K562 (cell line): Measurements from ENCODE around the gene RPL34. TPM values are rescaled to one million over a fixed set of nuclear protein-coding genes. Genes with fewer than 3 reads are reported as not detected.

Experiments
- ATAC-seq: fragments of 200-7000 bp; cut with Tn5 transposase; 3 replicates; pipeline ENCODE4 v1.9.1; 2020; ENCODE audit warnings: moderate library complexity
- BruUV-seq: library from RNA; stranded (reverse); fragments of 400-500 nt; replicated peaks from 2 replicates; lab custom pipeline; 2021; lab: Mats Ljungman, UMichigan
- CTCF ChIA-PET: fragments of 300-600 bp; formaldehyde crosslinking; extraction: SDS; loops from one replicate; lab custom pipeline; 2021; ENCODE audit warnings: low intra/inter-chr PET ratio; lab: Yijun Ruan, JAX
- POLR2A ChIA-PET: fragments of 300-600, 350-650 bp; sonication (Branson Sonifier 250); formaldehyde crosslinking; extraction: SDS; loops from one replicate; lab custom pipeline; 2021; ENCODE audit warnings: antibody characterized with exemption, inconsistent platforms; lab: Yijun Ruan, JAX
- DNase-seq, 4 experiments: peaks; one replicate each; pipeline versions ENCODE4 v3.0.0 to v3.0.0-alpha.2; 2011 to 2018; ENCODE audit warnings: low spot score in 3 of 4, mixed read lengths in 3 of 4; ENCODE audit errors: extremely low read depth in 1 of 4
- FAIRE-seq: peaks from 2 replicates; lab custom pipeline; 2011; peaks lifted over from hg19 to GRCh38; lab: Jason Lieb, UNC
- H2AFZ ChIP-seq: 2 replicates; pipeline ENCODE4 v1.6.0; 2011; ENCODE audit warnings: low read depth, low read length, control low read depth, inconsistent platforms
- H3K27ac ChIP-seq: fragments of 200-600 bp; 3 replicates; pipeline ENCODE4 v1.8.0; 2011; ENCODE audit warnings: low read depth, mild to moderate bottlenecking, control low read depth, inconsistent platforms, low read length, moderate library complexity, mixed read lengths; ENCODE audit errors: extremely low read depth
- H3K27me3 ChIP-seq, 2 experiments: fragments of 300-600 bp in 1 of 2; 2 replicates in 1 of 2; 3 replicates in 1 of 2; pipeline versions ENCODE4 v1.6.0 to v1.8.0; 2011; ENCODE audit warnings: inconsistent platforms in 2 of 2, low read length in 2 of 2, mild to moderate bottlenecking in 1 of 2, mixed read lengths in 1 of 2, moderate library complexity in 1 of 2; ENCODE audit not compliant: control insufficient read depth in 2 of 2, insufficient read depth in 2 of 2
- H3K36me3 ChIP-seq: fragments of 300-600 bp; 3 replicates; pipeline ENCODE4 v1.8.0; 2011; ENCODE audit warnings: mild to moderate bottlenecking, low read length, inconsistent platforms; ENCODE audit not compliant: control insufficient read depth, insufficient read depth
- H3K4me1 ChIP-seq, 2 experiments: fragments of 200-600 bp in 1 of 2; replicated peaks in 1 of 2; 2 replicates in 1 of 2; 3 replicates in 1 of 2; pipeline versions ENCODE4 v1.5.1 to v1.8.0; 2011; ENCODE audit warnings: inconsistent platforms in 2 of 2, low read length in 2 of 2, mild to moderate bottlenecking in 1 of 2, mixed read lengths in 1 of 2, moderate library complexity in 1 of 2; ENCODE audit not compliant: control insufficient read depth in 2 of 2, insufficient read depth in 2 of 2
- H3K4me2 ChIP-seq: 2 replicates; pipeline ENCODE4 v1.6.1; 2011; ENCODE audit warnings: low read length, control low read depth, inconsistent platforms, mixed read lengths; ENCODE audit not compliant: insufficient read depth
- H3K4me3 ChIP-seq: fragments of 200-600 bp; sonication (generic), shearing (Covaris generic); 2 replicates; pipeline ENCODE4 v1.5.1; 2016; ENCODE audit warnings: control low read depth, inconsistent platforms
- H3K79me2 ChIP-seq: fragments of 200-600 bp; 3 replicates; pipeline ENCODE4 v1.8.0; 2011; ENCODE audit warnings: low read length, inconsistent platforms; ENCODE audit not compliant: control insufficient read depth, insufficient read depth
- H3K9ac ChIP-seq, 2 experiments: 2 replicates each; pipeline versions ENCODE4 v1.6.0 to v1.6.1; 2011; ENCODE audit warnings: low read depth in 2 of 2, low read length in 2 of 2, control low read depth in 1 of 2, inconsistent platforms in 1 of 2, mild to moderate bottlenecking in 1 of 2, mixed read lengths in 1 of 2; ENCODE audit not compliant: insufficient read depth in 1 of 2
- H3K9me1 ChIP-seq: one replicate; pipeline ENCODE4 v1.6.0; 2011; ENCODE audit warnings: inconsistent platforms, mild to moderate bottlenecking, low read length, moderate library complexity; ENCODE audit not compliant: control insufficient read depth, insufficient read depth
- H3K9me3 ChIP-seq: replicated peaks from 2 replicates; pipeline ENCODE4 v1.5.1; 2011; ENCODE audit warnings: low read depth, low read length, inconsistent platforms; ENCODE audit not compliant: control insufficient read depth, insufficient read depth
- H4K20me1 ChIP-seq: replicated peaks from 2 replicates; pipeline ENCODE4 v1.6.1; 2011; ENCODE audit warnings: low read length, inconsistent platforms, mixed read lengths; ENCODE audit not compliant: control insufficient read depth, insufficient read depth
- CHCHD3 ChIP-seq: fragments of 250-450 bp; sonication (Bioruptor Pico); IDR thresholded peaks from 2 replicates; pipeline ENCODE4 v2.1.2; 2022; ENCODE audit warnings: mild to moderate bottlenecking
- LEF1 ChIP-seq: fragments of 450-650 bp; IDR thresholded peaks from 2 replicates; pipeline ENCODE4 v1.6.1; 2016; ENCODE audit warnings: mild to moderate bottlenecking
- NONO ChIP-seq, 2 experiments: fragments of 200-400 bp in 1 of 2; fragments of 450-650 bp in 1 of 2; formaldehyde crosslinking in 1 of 2; IDR thresholded peaks; 2 replicates each; pipeline ENCODE4 v1.6.1; 2017; ENCODE audit warnings: low read depth in 2 of 2, mild to moderate bottlenecking in 2 of 2, moderate library complexity in 2 of 2, low read length in 1 of 2
- PHTF2 ChIP-seq: fragments of 250-450 bp; sonication (Bioruptor Pico); IDR thresholded peaks from 2 replicates; pipeline ENCODE4 v1.5.0; 2021; ENCODE audit warnings: mild to moderate bottlenecking
- SMC3 ChIP-seq: conservative IDR thresholded peaks from 2 replicates; pipeline ENCODE4 v1.6.1; 2011; ENCODE audit warnings: low read depth, low read length, improper control_type of control experiment; ENCODE audit not compliant: insufficient read depth
- ZNF507 ChIP-seq: conservative IDR thresholded peaks from 2 replicates; pipeline ENCODE4 v1.6.1; 2017; ENCODE audit warnings: missing genetic modification characterization, missing compliant biosample characterization
- WGBS: fragments of 100-300 bp; shearing (Covaris generic); methylation state at CpG from one replicate; pipeline ENCODE4 v1.1.6; 2016; ENCODE audit warnings: low coverage, mixed read lengths; ENCODE audit not compliant: insufficient coverage; ENCODE audit errors: missing lambda C conversion rate; 5-methylcytosine and 5-hydroxymethylcytosine counted together
- in situ Hi-C: fragments of 300-500 bp; cut with MboI; formaldehyde crosslinking; loops from 4 replicates; pipeline ENCODE4 v1.15.0; 2018; ENCODE audit warnings: inconsistent platforms, mixed read lengths
- intact Hi-C: fragments of 100-400 bp; cut with micrococcal nuclease; formaldehyde crosslinking; loops from 2 replicates; pipeline ENCODE4 v1.14.2; 2022
- polyA plus RNA-seq, 8 experiments: library from polyadenylated mRNA; depleted of rRNA in 4 of 8; stranded (reverse) in 5 of 8; unstranded in 3 of 8; fragments of >200 nt; fragmentation: Nextera tagmentation in 2 of 8; fragmentation: Illumina TruSeq in 1 of 8; extraction: Ambion mirVana in 2 of 8; extraction: Trizol in 1 of 8; gene quantifications; 2 replicates each; pipeline versions ENCODE4 v1.2.1 to v1.2.3, GENCODE V29; 2011 to 2014; ENCODE audit warnings: inconsistent platforms in 1 of 8, missing spikeins in 1 of 8
- total RNA-seq, 7 experiments: library from RNA; depleted of rRNA in 6 of 7; stranded (reverse); fragments of >200 nt in 6 of 7; fragmentation: Illumina TruSeq in 2 of 7; extraction: Trizol in 2 of 7; gene quantifications; 2 replicates each; pipeline versions ENCODE4 v1.2.1 to v1.2.3, GENCODE V29; 2011 to 2021; ENCODE audit warnings: low replicate concordance in 1 of 7
- TF ChIP-seq, protein P1 (sequence below): fragments of 450-650 bp; IDR thresholded peaks from 2 replicates; pipeline ENCODE4 v1.6.1; 2018; ENCODE audit not compliant: partially characterized antibody
- TF ChIP-seq, protein P2 (sequence below): sonication (generic); formaldehyde crosslinking; IDR thresholded peaks from 2 replicates; pipeline ENCODE4 v1.8.0; 2022; ENCODE audit warnings: mild to moderate bottlenecking, missing genetic modification reagents
- TF ChIP-seq, protein P3 (sequence below): fragments of 450-650 bp; IDR thresholded peaks from 2 replicates; pipeline ENCODE4 v1.6.1; 2016; ENCODE audit warnings: mild to moderate bottlenecking

RPL34 gene
- total and polyA plus RNA-seq, 9 of the 15 experiments (the other 6 are each of a cell fraction or from before 2014, with no cell fraction given): 1,612 to 4,502 (median 2,593) TPM

DNA sequence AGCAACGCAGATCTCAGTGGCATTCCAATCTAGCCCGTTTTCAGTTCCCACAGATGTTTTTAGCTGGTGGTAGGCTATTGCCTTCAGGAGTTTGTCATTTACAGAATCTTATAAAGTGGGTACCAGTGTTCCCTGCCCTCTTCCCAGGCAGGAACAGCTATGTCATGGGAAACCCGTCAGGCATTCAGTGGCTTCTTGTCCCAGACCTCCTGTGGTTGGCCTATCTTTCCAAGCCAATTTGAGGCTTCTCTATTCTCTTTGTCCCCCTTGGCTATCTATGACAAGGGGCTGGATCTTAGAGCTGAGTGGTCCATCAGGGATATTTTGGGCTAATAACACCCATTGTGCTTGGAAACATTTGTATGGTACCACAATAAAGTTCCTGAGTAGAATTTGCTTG is 33.6 kb upstream of the RPL34 start:
- H3K9me3 ChIP-seq: no peaks in the 10 kb centered on the region
- POLR2A ChIA-PET: no interaction called here
- ATAC-seq (no peak), FAIRE-seq (no peak)
- no peaks in the 10 kb centered on the region for H4K20me1 ChIP-seq
- H2AFZ ChIP-seq: no peak overlapping the region
- no peaks in the 10 kb centered on the region for H3K36me3 ChIP-seq
- H3K79me2 ChIP-seq: no peaks in the 10 kb centered on the region
- no peak overlapping the region for H3K4me3 ChIP-seq
- TF ChIP-seq PHTF2 (CRISPR knock-in tag) (no peak), LEF1 (no peak), SMC3 (no peak), CHCHD3 (CRISPR knock-in tag) (no peak), NONO (IDR thresholded peaks at IDR 0.05; ENCODE audit: low read depth in 2 of 2, low read length in 1 of 2) (no peak), ZNF507 (tag) (no peak)
- TF ChIP-seq, protein P1, sequence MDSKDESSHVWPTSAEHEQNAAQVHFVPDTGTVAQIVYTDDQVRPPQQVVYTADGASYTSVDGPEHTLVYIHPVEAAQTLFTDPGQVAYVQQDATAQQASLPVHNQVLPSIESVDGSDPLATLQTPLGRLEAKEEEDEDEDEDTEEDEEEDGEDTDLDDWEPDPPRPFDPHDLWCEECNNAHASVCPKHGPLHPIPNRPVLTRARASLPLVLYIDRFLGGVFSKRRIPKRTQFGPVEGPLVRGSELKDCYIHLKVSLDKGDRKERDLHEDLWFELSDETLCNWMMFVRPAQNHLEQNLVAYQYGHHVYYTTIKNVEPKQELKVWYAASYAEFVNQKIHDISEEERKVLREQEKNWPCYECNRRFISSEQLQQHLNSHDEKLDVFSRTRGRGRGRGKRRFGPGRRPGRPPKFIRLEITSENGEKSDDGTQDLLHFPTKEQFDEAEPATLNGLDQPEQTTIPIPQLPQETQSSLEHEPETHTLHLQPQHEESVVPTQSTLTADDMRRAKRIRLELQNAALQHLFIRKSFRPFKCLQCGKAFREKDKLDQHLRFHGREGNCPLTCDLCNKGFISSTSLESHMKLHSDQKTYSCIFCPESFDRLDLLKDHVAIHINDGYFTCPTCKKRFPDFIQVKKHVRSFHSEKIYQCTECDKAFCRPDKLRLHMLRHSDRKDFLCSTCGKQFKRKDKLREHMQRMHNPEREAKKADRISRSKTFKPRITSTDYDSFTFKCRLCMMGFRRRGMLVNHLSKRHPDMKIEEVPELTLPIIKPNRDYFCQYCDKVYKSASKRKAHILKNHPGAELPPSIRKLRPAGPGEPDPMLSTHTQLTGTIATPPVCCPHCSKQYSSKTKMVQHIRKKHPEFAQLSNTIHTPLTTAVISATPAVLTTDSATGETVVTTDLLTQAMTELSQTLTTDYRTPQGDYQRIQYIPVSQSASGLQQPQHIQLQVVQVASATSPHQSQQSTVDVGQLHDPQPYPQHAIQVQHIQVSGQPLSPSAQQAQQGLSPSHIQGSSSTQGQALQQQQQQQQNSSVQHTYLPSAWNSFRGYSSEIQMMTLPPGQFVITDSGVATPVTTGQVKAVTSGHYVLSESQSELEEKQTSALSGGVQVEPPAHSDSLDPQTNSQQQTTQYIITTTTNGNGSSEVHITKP: no peak
- TF ChIP-seq, protein P2, sequence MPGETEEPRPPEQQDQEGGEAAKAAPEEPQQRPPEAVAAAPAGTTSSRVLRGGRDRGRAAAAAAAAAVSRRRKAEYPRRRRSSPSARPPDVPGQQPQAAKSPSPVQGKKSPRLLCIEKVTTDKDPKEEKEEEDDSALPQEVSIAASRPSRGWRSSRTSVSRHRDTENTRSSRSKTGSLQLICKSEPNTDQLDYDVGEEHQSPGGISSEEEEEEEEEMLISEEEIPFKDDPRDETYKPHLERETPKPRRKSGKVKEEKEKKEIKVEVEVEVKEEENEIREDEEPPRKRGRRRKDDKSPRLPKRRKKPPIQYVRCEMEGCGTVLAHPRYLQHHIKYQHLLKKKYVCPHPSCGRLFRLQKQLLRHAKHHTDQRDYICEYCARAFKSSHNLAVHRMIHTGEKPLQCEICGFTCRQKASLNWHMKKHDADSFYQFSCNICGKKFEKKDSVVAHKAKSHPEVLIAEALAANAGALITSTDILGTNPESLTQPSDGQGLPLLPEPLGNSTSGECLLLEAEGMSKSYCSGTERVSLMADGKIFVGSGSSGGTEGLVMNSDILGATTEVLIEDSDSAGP (CRISPR knock-in tag): no peak
- TF ChIP-seq, protein P3, sequence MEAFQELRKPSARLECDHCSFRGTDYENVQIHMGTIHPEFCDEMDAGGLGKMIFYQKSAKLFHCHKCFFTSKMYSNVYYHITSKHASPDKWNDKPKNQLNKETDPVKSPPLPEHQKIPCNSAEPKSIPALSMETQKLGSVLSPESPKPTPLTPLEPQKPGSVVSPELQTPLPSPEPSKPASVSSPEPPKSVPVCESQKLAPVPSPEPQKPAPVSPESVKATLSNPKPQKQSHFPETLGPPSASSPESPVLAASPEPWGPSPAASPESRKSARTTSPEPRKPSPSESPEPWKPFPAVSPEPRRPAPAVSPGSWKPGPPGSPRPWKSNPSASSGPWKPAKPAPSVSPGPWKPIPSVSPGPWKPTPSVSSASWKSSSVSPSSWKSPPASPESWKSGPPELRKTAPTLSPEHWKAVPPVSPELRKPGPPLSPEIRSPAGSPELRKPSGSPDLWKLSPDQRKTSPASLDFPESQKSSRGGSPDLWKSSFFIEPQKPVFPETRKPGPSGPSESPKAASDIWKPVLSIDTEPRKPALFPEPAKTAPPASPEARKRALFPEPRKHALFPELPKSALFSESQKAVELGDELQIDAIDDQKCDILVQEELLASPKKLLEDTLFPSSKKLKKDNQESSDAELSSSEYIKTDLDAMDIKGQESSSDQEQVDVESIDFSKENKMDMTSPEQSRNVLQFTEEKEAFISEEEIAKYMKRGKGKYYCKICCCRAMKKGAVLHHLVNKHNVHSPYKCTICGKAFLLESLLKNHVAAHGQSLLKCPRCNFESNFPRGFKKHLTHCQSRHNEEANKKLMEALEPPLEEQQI: no peak
- TF ChIP-seq, all 486 proteins: peak for 0
- in situ Hi-C loops: no loop called here
- no peak for DNase-seq
- WGBS: 30% methylated on average over 3 of the region's 3 CpGs
- Histone ChIP-seq H3K4me2 (no peak overlapping the region), H3K27me3 (peaks cover 2 to 15% of the 10 kb centered on the region in 2 experiments), H3K9me1 (no peaks in the 10 kb centered on the region), H3K27ac (no peak overlapping the region), H3K4me1 (no peaks in the 10 kb centered on the region), H3K9ac (no peak overlapping the region)
- CTCF ChIA-PET: no interaction called here
- intact Hi-C loops: no loop called here
- no TSS peak for BruUV-seq
